Measurements from ENCODE around the gene YIF1B.

Gene YIF1B

DNA sequence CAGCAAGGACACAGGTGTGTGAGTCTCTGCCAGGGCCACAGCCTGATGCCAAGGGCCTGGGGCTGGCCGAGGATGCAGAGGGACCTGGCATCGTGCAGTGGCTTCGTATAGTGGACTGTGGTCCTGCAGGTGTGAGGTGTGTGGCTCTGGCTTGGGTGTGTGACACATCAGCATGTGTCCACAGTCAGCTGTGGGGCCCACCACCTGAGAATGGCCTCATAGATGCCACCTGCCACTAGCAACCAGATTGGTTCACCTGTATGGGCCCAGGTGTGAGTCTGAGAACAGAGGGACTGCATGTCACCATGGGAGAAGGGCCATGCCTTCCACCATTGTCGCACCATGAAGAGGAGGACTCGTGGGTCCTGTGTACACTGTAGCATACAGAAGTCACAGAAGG is 62.0 kb downstream of the YIF1B start:
- no peak overlapping the region for H3K4me3 ChIP-seq (ENCODE audit: severe bottlenecking)
- H3K4me1 ChIP-seq (ENCODE audit: insufficient read depth, poor library complexity, severe bottlenecking) = peaks cover 10% of the 10 kb centered on the region
- no peak for DNase-seq (ENCODE audit: low spot score)
- no peaks in the 10 kb centered on the region for H3K36me3 ChIP-seq (ENCODE audit: low read depth)
- ATAC-seq (ENCODE audit: low read depth) = no peak
- H3K9me3 ChIP-seq (ENCODE audit: severe bottlenecking) = no peaks in the 10 kb centered on the region
- no peak overlapping the region for H3K27ac ChIP-seq (ENCODE audit: poor library complexity, severe bottlenecking)
- TF ChIP-seq, protein P1, sequence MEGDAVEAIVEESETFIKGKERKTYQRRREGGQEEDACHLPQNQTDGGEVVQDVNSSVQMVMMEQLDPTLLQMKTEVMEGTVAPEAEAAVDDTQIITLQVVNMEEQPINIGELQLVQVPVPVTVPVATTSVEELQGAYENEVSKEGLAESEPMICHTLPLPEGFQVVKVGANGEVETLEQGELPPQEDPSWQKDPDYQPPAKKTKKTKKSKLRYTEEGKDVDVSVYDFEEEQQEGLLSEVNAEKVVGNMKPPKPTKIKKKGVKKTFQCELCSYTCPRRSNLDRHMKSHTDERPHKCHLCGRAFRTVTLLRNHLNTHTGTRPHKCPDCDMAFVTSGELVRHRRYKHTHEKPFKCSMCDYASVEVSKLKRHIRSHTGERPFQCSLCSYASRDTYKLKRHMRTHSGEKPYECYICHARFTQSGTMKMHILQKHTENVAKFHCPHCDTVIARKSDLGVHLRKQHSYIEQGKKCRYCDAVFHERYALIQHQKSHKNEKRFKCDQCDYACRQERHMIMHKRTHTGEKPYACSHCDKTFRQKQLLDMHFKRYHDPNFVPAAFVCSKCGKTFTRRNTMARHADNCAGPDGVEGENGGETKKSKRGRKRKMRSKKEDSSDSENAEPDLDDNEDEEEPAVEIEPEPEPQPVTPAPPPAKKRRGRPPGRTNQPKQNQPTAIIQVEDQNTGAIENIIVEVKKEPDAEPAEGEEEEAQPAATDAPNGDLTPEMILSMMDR (IDR thresholded peaks at IDR 0.05; ENCODE audit: poor library complexity, severe bottlenecking) = no peak
- no peaks in the 10 kb centered on the region for H3K27me3 ChIP-seq (ENCODE audit: insufficient read depth, poor library complexity, severe bottlenecking)

Data from RWPE2 (cell line).